GM08714 (cell line): ENCODE data around the gene DSTN.
"Not testable (repeated sequence)": the region's sequence is repeated elsewhere in the genome, so short reads cannot be mapped to it uniquely, and the experiment has no call there.

Experiments
- H3K4me3 ChIP-seq: fragments of 200-500 bp; sonication (Bioruptor generic); 2 replicates; pipeline ENCODE4 v1.5.1; 2014; ENCODE audit warnings: mild to moderate bottlenecking, low read length, inconsistent platforms
- ZNF274 ChIP-seq: IDR thresholded peaks from 2 replicates; pipeline ENCODE4 v1.6.1; 2012; ENCODE audit warnings: mild to moderate bottlenecking, low read depth, low read length

Gene DSTN

DNA sequence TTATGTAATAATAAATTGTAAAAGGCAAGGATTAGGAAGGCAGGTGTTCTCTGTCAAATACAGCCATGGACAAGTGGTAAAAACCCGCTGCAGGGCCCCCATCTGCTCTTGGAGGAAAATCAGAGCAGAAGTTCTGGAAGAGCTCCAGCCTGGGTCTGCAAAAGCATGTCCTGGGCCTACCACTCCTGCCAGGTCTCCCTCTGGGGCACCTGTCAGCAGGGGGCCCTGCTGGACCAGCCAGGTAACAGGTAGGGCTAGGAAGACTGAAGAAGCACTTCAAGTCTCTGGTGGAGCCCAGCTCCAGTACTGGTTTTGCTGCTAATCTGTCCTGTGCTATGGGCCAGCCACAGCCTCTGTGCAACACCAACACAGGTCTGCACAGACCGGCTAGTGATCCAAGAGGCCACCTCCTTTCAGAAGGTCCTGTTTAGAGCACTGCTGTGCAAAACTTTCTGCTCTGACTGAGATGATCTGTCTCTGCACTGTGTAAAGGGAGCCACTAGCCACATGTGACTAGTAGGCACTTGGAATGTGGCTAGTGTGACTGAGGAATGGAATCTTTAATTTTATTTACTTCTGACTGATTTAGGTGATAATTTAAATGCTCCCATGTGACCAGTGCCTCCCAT, 82.0 kb downstream of the DSTN start:
- TF ChIP-seq ZNF274 = no peak

DNA sequence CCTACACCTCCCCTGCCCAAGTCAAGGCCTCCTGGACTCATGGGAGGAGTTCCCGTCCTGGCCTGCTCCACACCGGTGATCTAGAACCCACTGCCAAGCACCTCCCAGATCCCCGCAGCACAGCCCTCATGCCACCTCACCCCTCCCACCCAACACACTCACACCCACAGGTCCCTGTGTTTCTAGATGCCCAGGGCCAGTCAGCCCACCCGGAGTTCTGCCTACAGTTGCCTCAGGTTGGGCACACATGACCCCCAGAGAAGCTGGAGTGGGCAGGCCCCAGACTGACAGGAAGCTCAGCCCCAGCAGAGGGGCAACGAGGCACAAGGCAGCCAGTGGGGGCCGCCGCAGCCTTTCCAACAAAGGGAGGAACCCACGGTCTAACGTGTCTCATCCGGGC, 82.5 kb downstream of the DSTN start:
- no peak overlapping the region for H3K4me3 ChIP-seq
- no peak for TF ChIP-seq ZNF274

More for the DNA sequence above, 82.0 kb downstream of the DSTN start:
- no peak overlapping the region for H3K4me3 ChIP-seq

DNA sequence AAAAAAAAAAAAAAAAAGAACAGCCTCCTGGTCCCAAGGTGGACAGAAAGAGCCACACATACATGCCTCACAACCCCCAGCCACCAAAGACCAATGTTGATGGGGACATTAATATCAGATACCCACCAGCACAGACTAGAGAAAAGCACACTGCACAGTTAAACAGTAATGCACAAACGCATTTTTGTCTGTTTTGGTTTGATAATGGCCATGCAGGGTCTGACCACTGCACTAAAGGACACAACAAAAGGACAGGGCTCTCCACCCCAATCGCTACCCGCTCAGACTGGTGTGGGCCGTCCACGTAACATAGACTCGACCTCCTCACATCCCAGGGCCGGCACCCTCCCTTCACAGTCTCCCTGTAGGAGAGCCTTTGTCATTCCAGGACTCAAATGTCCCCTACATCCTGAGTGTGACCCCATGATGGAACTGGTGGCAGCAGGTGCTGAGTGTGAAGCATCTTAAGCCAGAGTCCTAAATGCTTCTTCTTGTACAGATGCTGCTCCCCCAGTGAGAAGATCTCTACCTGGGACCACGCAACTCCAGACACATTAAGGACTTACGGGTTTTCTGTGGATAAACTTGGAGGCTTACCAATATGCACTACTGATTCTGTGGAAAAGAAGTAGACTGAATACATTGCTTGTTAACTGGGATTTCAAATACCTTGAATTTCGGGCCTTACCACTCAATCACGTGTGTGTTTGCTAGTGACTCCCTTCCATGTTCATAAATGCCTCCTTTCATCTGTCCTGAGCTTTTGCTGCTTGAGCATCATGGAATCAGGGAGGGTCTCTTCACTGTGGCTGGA, 84.2 kb downstream of the DSTN start:
- H3K4me3 ChIP-seq = no peak overlapping the region
- no peak for TF ChIP-seq ZNF274

DNA sequence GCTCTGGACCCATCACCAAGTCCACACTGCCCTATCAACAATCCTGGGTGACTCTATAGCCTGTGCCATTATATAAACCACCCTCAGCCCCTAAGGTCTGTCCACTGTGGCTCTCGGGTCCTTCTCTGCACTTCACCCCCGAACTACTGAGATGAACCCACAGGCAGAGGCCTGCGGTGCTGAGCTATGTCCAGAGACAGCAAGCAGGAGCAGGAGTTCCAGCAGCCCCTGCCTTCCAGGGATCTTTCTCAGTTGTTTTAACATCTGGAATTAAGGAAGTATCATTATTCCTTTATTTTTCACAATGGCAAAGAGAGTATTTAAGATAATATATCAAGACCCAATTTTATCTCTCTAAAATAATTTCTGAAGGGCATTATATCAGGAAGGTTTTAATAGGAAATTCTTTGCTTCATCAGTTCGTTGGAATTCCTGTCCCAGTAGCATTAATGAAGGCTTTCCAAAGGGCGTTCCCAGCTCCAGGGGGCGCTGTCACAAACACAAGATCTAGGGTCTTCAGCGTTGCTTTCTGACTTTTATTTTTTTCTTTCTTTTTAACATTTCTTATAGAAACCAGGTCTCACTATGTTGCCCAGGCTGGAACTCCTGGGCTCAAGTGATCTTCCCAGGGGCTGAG, 84.9 kb downstream of the DSTN start:
- H3K4me3 ChIP-seq = no peak overlapping the region
- TF ChIP-seq ZNF274 = no peak

DNA sequence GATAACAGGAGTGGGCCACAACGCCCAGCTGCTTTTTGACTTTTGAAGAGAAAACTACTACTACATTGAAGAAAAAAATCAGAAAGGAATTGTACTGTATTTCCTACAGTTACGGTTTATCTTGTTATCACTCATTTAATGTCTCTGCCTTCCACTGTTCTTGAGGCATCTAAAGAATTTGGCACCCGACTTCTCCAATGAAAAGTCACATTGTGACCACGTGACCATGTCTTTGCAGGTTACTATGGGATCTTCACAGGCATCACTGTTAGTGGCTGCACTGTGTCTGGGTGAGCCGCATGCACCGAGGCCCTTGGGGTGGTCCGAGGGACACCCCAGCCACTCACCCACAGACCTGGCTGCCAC, 85.4 kb downstream of the DSTN start:
- TF ChIP-seq ZNF274 = no peak
- H3K4me3 ChIP-seq = no peak overlapping the region

DNA sequence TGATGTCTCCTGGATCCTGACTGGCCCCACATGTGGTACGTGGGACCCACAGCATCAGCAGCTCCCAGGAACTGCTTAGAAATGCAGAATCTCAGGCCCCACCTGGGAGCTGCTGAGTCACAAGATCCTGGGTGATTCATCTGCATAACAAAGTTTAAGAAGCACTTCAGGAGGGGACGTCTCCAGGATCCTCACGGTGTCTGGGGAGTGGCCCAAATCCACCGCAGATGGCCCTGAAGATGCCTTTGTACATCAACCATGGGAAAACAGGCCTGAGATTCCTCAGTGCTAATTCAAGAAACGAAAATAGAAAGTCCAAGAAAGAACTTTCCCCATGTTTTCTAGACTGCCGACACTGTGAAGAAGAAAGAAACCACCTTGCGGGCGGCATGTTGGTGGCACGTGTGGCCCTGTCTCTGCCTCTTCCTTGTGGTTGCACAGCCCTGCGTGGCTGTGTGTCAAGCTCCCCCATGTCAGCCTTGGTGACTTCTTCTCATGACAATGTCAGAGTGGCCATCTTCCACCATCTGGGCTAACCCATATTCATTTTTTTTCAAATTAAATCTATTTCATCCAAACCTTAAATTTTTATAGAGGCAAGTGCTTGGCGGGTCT, 86.1 kb downstream of the DSTN start:
- TF ChIP-seq ZNF274 = no peak
- no peak overlapping the region for H3K4me3 ChIP-seq

DNA sequence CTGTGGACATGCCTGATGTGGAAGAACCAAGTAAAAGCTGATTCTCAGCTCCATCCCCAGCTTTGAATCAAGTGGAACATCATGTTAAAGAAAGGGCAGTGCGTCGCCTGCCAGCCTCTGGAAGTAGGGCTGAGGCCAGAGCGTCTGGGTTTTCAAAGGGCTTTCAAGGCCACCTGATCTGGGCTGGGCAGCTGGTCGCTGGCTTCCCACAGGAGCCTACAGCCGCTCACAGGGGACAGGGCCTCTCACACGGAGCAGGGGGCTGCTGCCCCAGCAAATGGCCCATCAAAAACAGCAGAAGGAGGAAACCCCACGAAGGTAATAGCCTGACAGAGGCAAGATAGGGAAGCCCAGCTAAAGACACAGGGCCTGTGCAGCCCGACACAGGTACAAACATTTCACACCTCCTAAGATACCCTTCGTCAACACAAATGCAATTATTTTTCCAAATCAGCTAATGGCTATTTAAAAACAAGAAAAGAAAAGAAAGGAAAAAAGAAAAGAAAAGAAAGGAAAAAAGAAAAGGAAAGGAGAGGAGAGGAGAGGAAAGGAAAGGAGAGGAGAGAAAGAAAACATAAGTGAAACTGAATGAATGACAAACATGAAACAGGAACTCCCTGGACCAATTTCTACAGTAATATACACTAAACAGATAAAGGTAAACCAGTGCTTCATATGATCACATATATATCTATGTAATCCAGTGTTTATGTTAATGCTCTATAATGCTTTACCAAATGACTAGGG, 87.4 kb downstream of the DSTN start:
- no peak overlapping the region for H3K4me3 ChIP-seq
- TF ChIP-seq ZNF274 = no peak

DNA sequence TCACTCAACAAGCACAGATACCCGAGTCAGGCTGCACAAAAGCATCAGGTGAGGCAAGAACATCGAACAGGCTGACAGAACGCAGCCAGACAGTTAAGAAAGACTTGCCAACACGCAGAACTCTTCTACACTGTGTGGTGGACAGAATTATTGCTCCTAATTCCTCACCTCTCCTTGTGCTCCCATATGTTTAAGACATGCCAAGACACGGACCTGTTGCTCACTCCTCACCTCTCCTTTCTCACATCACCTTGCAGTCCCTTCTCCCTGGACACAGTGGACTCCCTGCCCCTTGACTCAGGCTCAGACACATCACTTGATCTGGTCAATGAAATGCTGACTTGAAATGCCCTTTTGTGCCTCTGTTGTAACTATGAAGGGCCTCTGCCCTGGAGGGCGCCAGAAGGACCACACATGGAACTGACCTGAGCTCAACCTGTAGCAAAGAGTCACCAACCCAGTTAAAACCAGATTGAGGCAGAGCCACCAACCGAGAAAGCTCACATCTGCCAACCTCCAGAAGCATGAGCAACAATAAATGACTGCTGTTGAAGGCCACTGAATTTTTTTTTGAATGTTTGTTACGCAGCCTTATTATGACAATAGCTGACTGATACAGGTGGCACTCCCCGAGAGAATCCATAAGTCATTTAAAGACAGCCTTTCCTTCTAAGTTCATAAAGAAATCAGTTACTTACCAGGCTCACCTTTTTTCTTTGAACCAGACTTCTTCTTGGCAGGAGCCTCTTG, 88.2 kb downstream of the DSTN start:
- H3K4me3 ChIP-seq = no peak overlapping the region
- no peak for TF ChIP-seq ZNF274

DNA sequence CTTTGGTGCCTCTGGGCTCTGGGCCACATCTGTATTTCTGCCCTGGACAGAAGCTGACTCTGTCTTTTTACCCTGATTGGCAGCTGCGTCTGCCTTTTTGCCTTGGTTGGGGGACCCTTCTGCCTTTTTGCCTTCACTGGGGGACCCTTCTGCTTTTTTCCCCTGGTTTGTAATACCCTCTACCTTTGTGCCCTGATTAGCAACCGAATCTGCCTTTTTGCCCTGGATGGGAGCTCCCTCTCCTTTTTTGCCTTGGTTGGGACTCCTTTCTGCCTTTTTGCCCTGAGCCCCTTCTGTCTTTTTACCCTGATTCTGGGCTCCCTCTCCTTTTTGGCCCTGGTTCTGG, 88.7 kb downstream of the DSTN start:
- TF ChIP-seq ZNF274 = no peak
- no peak overlapping the region for H3K4me3 ChIP-seq

DNA sequence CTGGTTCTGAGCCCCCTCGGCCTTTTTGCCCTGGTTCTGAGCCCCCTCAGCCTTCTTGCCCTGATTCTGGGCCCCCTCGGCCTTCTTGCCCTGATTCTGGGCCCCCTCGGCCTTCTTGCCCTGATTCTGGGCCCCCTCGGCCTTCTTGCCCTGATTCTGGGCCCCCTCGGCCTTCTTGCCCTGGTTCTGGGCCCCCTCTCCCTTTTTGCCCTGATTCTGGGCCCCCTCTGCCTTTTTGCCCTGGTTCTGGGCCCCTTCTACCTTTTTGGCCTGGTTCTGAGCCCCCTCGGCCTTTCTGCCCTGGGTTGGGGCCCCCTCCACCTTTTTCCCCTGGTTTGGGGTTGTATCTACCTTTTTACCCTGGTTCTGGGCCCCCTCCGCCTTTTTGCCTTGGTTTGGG, 89.5 kb downstream of the DSTN start:
- not testable (repeated sequence) for H3K4me3 ChIP-seq
